IMR-90 (cell line): ENCODE measurements around the gene NDUFB5. TPM values are rescaled to one million over a fixed set of nuclear protein-coding genes. Genes with fewer than 3 reads are reported as not detected.

ENCODE experiments used
- ATAC-seq: fragments of 200-7000 bp; cut with Tn5 transposase; 2 replicates; pipeline ENCODE4 v1.9.1; 2020; ENCODE audit warnings: low read depth, mild to moderate bottlenecking, moderate library complexity
- BruUV-seq: library from RNA; stranded (reverse); fragments of 400-500 nt; replicated peaks from 2 replicates; lab custom pipeline; 2021; lab: Mats Ljungman, UMichigan
- CTCF ChIA-PET: fragments of 300-600 bp; formaldehyde crosslinking; extraction: SDS; loops from one replicate; lab custom pipeline; 2021; ENCODE audit warnings: antibody characterized with exemption; lab: Yijun Ruan, JAX
- POLR2A ChIA-PET: fragments of 300-600 bp; sonication (Branson Sonifier 250); formaldehyde crosslinking; loops from one replicate; lab custom pipeline; 2022; ENCODE audit warnings: antibody characterized with exemption; ENCODE audit not compliant: unreplicated experiment; lab: Charles Lee
- DNase-seq: peaks from one replicate; pipeline ENCODE4 v3.0.0; 2013
- H2AFZ ChIP-seq: replicated peaks from 2 replicates; pipeline ENCODE3; 2013; ENCODE audit warnings: low read length, mild to moderate bottlenecking; ENCODE audit not compliant: poor library complexity
- H2AK5ac ChIP-seq: 2 replicates; pipeline ENCODE4 v1.6.1; 2013; ENCODE audit warnings: low read depth, low read length, inconsistent platforms
- H2AK9ac ChIP-seq: replicated peaks from 2 replicates; pipeline ENCODE3; 2013; ENCODE audit warnings: mild to moderate bottlenecking, low read depth, low read length, moderate library complexity; ENCODE audit not compliant: poor library complexity
- H2BK120ac ChIP-seq: 2 replicates; pipeline ENCODE4 v1.6.1; 2013; ENCODE audit warnings: low read depth, low read length, inconsistent platforms
- H2BK15ac ChIP-seq: 3 replicates; pipeline ENCODE4 v1.6.1; 2013; ENCODE audit warnings: low read depth, low read length, inconsistent platforms
- H2BK20ac ChIP-seq: 2 replicates; pipeline ENCODE4 v1.6.1; 2013; ENCODE audit warnings: low read depth, mild to moderate bottlenecking, inconsistent platforms, low read length, moderate library complexity
- H2BK5ac ChIP-seq: 2 replicates; pipeline ENCODE4 v1.6.1; 2013; ENCODE audit warnings: mild to moderate bottlenecking, low read depth, low read length, inconsistent platforms; ENCODE audit not compliant: poor library complexity, severe bottlenecking
- H3K14ac ChIP-seq: replicated peaks from 2 replicates; pipeline ENCODE4 v1.6.1; 2013; ENCODE audit warnings: low read depth, low read length, inconsistent platforms
- H3K18ac ChIP-seq: 2 replicates; pipeline ENCODE4 v1.6.1; 2013; ENCODE audit warnings: low read depth, low read length, control low read depth
- H3K23ac ChIP-seq: 2 replicates; pipeline ENCODE4 v1.6.1; 2013; ENCODE audit warnings: low read depth, low read length, inconsistent platforms
- H3K27ac ChIP-seq: 2 replicates; pipeline ENCODE4 v1.5.1; 2013; ENCODE audit warnings: mild to moderate bottlenecking, control low read depth, low read length; ENCODE audit not compliant: insufficient read depth
- H3K27me3 ChIP-seq: 2 replicates; pipeline ENCODE4 v1.6.1; 2013; ENCODE audit warnings: low read length; ENCODE audit not compliant: control insufficient read depth, insufficient read depth
- H3K36me3 ChIP-seq: 2 replicates; pipeline ENCODE4 v1.6.1; 2013; ENCODE audit warnings: low read length, mixed read lengths; ENCODE audit not compliant: control insufficient read depth, insufficient read depth
- H3K4ac ChIP-seq: 2 replicates; pipeline ENCODE4 v1.6.1; 2013; ENCODE audit warnings: low read depth, low read length, inconsistent platforms
- H3K4me1 ChIP-seq: 2 replicates; pipeline ENCODE4 v1.6.1; 2013; ENCODE audit warnings: low read length, mixed read lengths; ENCODE audit not compliant: control insufficient read depth, insufficient read depth
- H3K4me2 ChIP-seq: 2 replicates; pipeline ENCODE4 v1.6.1; 2013; ENCODE audit warnings: low read depth, mild to moderate bottlenecking, control low read depth, low read length, moderate library complexity
- H3K4me3 ChIP-seq: 2 replicates; pipeline ENCODE4 v1.5.1; 2013; ENCODE audit warnings: low read depth, mild to moderate bottlenecking, control low read depth, low read length, moderate library complexity; ENCODE audit not compliant: insufficient read depth
- H3K56ac ChIP-seq: 2 replicates; pipeline ENCODE4 v1.6.1; 2013; ENCODE audit warnings: low read length, inconsistent platforms; ENCODE audit not compliant: insufficient read depth; ENCODE audit errors: extremely low read depth
- H3K79me1 ChIP-seq, 2 experiments: 2 replicates each; pipeline ENCODE4 v1.6.1; 2013; ENCODE audit warnings: low read length in 2 of 2, inconsistent platforms in 1 of 2, low read depth in 1 of 2
- H3K9ac ChIP-seq: 2 replicates; pipeline ENCODE4 v1.6.1; 2013; ENCODE audit warnings: low read depth, low read length, control low read depth
- H3K9me1 ChIP-seq: 2 replicates; pipeline ENCODE4 v1.6.1; 2013; ENCODE audit warnings: low read length, inconsistent platforms; ENCODE audit not compliant: insufficient read depth
- H3K9me3 ChIP-seq: 2 replicates; pipeline ENCODE4 v1.6.1; 2013; ENCODE audit warnings: low read length; ENCODE audit not compliant: control insufficient read depth, insufficient read depth
- H4K20me1 ChIP-seq: 2 replicates; pipeline ENCODE4 v1.6.1; 2013; ENCODE audit warnings: low read length, inconsistent platforms; ENCODE audit not compliant: insufficient read depth
- H4K5ac ChIP-seq: 2 replicates; pipeline ENCODE4 v1.6.1; 2013; ENCODE audit warnings: mild to moderate bottlenecking, low read depth, low read length, control low read depth
- H4K8ac ChIP-seq, 2 experiments: 2 replicates each; pipeline ENCODE4 v1.6.1; 2013; ENCODE audit warnings: low read depth in 2 of 2, low read length in 2 of 2, control low read depth in 1 of 2, inconsistent platforms in 1 of 2
- H4K91ac ChIP-seq: 2 replicates; pipeline ENCODE4 v1.6.1; 2013; ENCODE audit warnings: low read depth, low read length, inconsistent platforms; ENCODE audit not compliant: insufficient read depth
- BHLHE40 ChIP-seq: fragments of 150-350 bp; IDR thresholded peaks from 2 replicates; pipeline ENCODE4 v1.6.1; 2016; ENCODE audit warnings: mild to moderate bottlenecking, low read depth, low read length
- CEBPB ChIP-seq: IDR thresholded peaks from 2 replicates; pipeline ENCODE4 v1.6.1; 2012; ENCODE audit warnings: low read depth, low read length, improper control_type of control experiment
- CHD1 ChIP-seq: IDR thresholded peaks from 2 replicates; pipeline ENCODE4 v1.6.1; 2012; ENCODE audit warnings: low read depth, low read length, improper control_type of control experiment
- ELK1 ChIP-seq: fragments of 150-350 bp; IDR thresholded peaks from 2 replicates; pipeline ENCODE4 v1.6.1; 2016; ENCODE audit warnings: low read depth, mild to moderate bottlenecking, low read length, moderate library complexity, borderline replicate concordance
- FOS ChIP-seq: fragments of 150-350 bp; IDR thresholded peaks from 2 replicates; pipeline ENCODE4 v1.6.1; 2016; ENCODE audit warnings: low read depth, low read length
- MAFK ChIP-seq: IDR thresholded peaks from 2 replicates; pipeline ENCODE4 v1.6.1; 2012; ENCODE audit warnings: low read depth, low read length, improper control_type of control experiment
- MAZ ChIP-seq: IDR thresholded peaks from 2 replicates; pipeline ENCODE4 v1.6.1; 2012; ENCODE audit warnings: low read depth, mild to moderate bottlenecking, low read length, improper control_type of control experiment, moderate library complexity, borderline replicate concordance
- MXI1 ChIP-seq: IDR thresholded peaks from 2 replicates; pipeline ENCODE4 v1.6.1; 2012; ENCODE audit warnings: low read depth, mild to moderate bottlenecking, low read length, moderate library complexity, borderline replicate concordance
- NFE2L2 ChIP-seq: fragments of 150-350 bp; IDR thresholded peaks from 2 replicates; pipeline ENCODE4 v1.6.1; 2016; ENCODE audit warnings: low read depth, mild to moderate bottlenecking, low read length
- POLR2A ChIP-seq: IDR thresholded peaks from 2 replicates; pipeline ENCODE4 v1.6.1; 2012; ENCODE audit warnings: mild to moderate bottlenecking, low read depth, low read length
- RAD21 ChIP-seq: IDR thresholded peaks from 2 replicates; pipeline ENCODE4 v1.6.1; 2012; ENCODE audit warnings: low read length, improper control_type of control experiment
- RCOR1 ChIP-seq: IDR thresholded peaks from 2 replicates; pipeline ENCODE4 v1.6.1; 2012; ENCODE audit warnings: mild to moderate bottlenecking, low read length, improper control_type of control experiment; ENCODE audit not compliant: insufficient replicate concordance
- RFX5 ChIP-seq: IDR thresholded peaks from 2 replicates; pipeline ENCODE4 v1.8.0; 2012; ENCODE audit warnings: low read depth, mild to moderate bottlenecking, low read length, moderate library complexity
- SMC3 ChIP-seq: fragments of 150-350 bp; IDR thresholded peaks from 2 replicates; pipeline ENCODE4 v1.6.1; 2016; ENCODE audit warnings: low read depth, mild to moderate bottlenecking, antibody characterized with exemption, low read length, moderate library complexity
- USF2 ChIP-seq: fragments of 150-350 bp; IDR thresholded peaks from 2 replicates; pipeline ENCODE4 v1.6.1; 2017; ENCODE audit warnings: mild to moderate bottlenecking, antibody characterized with exemption, low read length, low read depth
- WGBS, 2 experiments: methylation state at CpG; one replicate each; pipeline versions ENCODE4 v1.1.5 to v1.1.7; 2013; ENCODE audit warnings: missing lambda C conversion rate in 2 of 2; ENCODE audit not compliant: insufficient read length in 1 of 2; ENCODE audit errors: extremely low coverage in 2 of 2; 5-methylcytosine and 5-hydroxymethylcytosine counted together
- dilution Hi-C: fragments of 300-500 bp; cut with HindIII; formaldehyde crosslinking; loops from one replicate; pipeline ENCODE4 v1.14.3; 2018; ENCODE audit warnings: low sequenced_read_pairs; ENCODE audit not compliant: unreplicated experiment
- in situ Hi-C: fragments of 300-500 bp; cut with MboI; formaldehyde crosslinking; loops from 3 replicates; pipeline ENCODE4 v1.14.3; 2019; ENCODE audit warnings: low sequenced_read_pairs, inconsistent platforms, mixed read lengths
- intact Hi-C: fragments of 100-400 bp; cut with micrococcal nuclease; formaldehyde crosslinking; loops from 2 replicates; pipeline ENCODE4 v1.10.0; 2022
- polyA plus RNA-seq, 3 experiments: library from polyadenylated mRNA; depleted of rRNA; stranded (reverse); fragments of >200 nt; gene quantifications; 2 replicates each; pipeline ENCODE4 v1.2.3, GENCODE V29; 2012; ENCODE audit warnings: low replicate concordance in 1 of 3
- total RNA-seq: library from RNA; depleted of rRNA; stranded (reverse); fragments of >200 nt; gene quantifications from 2 replicates; pipeline ENCODE4 v1.2.3, GENCODE V29; 2012
- TF ChIP-seq, protein P1 (sequence below): conservative IDR thresholded peaks from 2 replicates; pipeline ENCODE4 v1.5.1; 2012; ENCODE audit warnings: mild to moderate bottlenecking, low read depth, low read length, improper control_type of control experiment

Gene NDUFB5
- total and polyA plus RNA-seq, 2 of the 4 experiments (the other 2 are of a cell fraction), result 17.2 to 29.3 TPM

- H2BK20ac ChIP-seq, result no peak overlapping the region
- no peak overlapping the region for H2AFZ ChIP-seq
- H4K8ac ChIP-seq, result no peak overlapping the region
- BruUV-seq, result no TSS peak
- H2AK9ac ChIP-seq, result no peak overlapping the region
- peaks cover 36 to 86% of the 10 kb centered on the region in 2 experiments for H3K79me1 ChIP-seq
- H4K5ac ChIP-seq, result no peak overlapping the region
- TF ChIP-seq RFX5 (no peak), NFE2L2 (no peak), CEBPB (no peak), MAFK (no peak), ELK1 (no peak), POLR2A (no peak), BHLHE40 (no peak), MAZ (no peak), MXI1 (no peak), CHD1 (no peak), SMC3 (no peak), FOS (no peak), RCOR1 (no peak), USF2 (no peak), RAD21 (no peak)
- TF ChIP-seq, protein P1, sequence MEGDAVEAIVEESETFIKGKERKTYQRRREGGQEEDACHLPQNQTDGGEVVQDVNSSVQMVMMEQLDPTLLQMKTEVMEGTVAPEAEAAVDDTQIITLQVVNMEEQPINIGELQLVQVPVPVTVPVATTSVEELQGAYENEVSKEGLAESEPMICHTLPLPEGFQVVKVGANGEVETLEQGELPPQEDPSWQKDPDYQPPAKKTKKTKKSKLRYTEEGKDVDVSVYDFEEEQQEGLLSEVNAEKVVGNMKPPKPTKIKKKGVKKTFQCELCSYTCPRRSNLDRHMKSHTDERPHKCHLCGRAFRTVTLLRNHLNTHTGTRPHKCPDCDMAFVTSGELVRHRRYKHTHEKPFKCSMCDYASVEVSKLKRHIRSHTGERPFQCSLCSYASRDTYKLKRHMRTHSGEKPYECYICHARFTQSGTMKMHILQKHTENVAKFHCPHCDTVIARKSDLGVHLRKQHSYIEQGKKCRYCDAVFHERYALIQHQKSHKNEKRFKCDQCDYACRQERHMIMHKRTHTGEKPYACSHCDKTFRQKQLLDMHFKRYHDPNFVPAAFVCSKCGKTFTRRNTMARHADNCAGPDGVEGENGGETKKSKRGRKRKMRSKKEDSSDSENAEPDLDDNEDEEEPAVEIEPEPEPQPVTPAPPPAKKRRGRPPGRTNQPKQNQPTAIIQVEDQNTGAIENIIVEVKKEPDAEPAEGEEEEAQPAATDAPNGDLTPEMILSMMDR, result no peak
- CTCF ChIA-PET, result no interaction called here
- H3K18ac ChIP-seq, result no peak overlapping the region
- DNase-seq, result no peak
- no peak overlapping the region for H3K27ac ChIP-seq
- no peak overlapping the region for H2BK5ac ChIP-seq
- peaks cover 12% of the 10 kb centered on the region for H3K4me1 ChIP-seq
- peaks cover 17% of the 10 kb centered on the region for H4K20me1 ChIP-seq
- H3K4me2 ChIP-seq, result no peak overlapping the region
- H2AK5ac ChIP-seq, result no peak overlapping the region
- H3K36me3 ChIP-seq, result no peaks in the 10 kb centered on the region
- H3K27me3 ChIP-seq, result no peaks in the 10 kb centered on the region
- H3K9ac ChIP-seq, result no peak overlapping the region
- ATAC-seq, result no peak
- H3K23ac ChIP-seq, result no peak overlapping the region
- H4K91ac ChIP-seq, result no peak overlapping the region
- H3K56ac ChIP-seq, result no peak overlapping the region
- dilution Hi-C loops (no loop called here), intact Hi-C loops (no loop called here), in situ Hi-C loops (no loop called here)
- H3K4me3 ChIP-seq, result no peak overlapping the region
- POLR2A ChIA-PET, result no interaction called here
- no peak overlapping the region for H2BK120ac ChIP-seq
- WGBS, 2 experiments, result no CpG with 5 or more reads among the region's 1 CpG
- H3K14ac ChIP-seq, result no peak overlapping the region
- no peak overlapping the region for H2BK15ac ChIP-seq
- H3K4ac ChIP-seq, result no peak overlapping the region
- no peaks in the 10 kb centered on the region for H3K9me3 ChIP-seq
- H3K9me1 ChIP-seq, result peaks cover 15% of the 10 kb centered on the region; the same call in 1 of the 2 replicates
Observed at GRCh38 chr3:179668429-179668828, 63.8 kb downstream of the NDUFB5 start.
